NCI-H2029 (cell line): ENCODE data around the gene HOXC5.

Source experiments
- DNase-seq: peaks from one replicate; lab custom pipeline; 2025; lab: John Stamatoyannopoulos, UW

The HOXC5 gene

GRCh38 chr12:54019924-54020590, 12.8 kb upstream of the HOXC5 start:
- DNase-seq = no peak

GRCh38 chr12:54020591-54021405, 12.1 kb upstream of the HOXC5 start:
- no peak for DNase-seq

GRCh38 chr12:54021432-54022013, 11.3 kb upstream of the HOXC5 start:
- DNase-seq = no peak

GRCh38 chr12:54022960-54023884, 9.6 kb upstream of the HOXC5 start:
- DNase-seq = no peak

- no peak for DNase-seq
Observed at GRCh38 chr12:54024127-54024526, 8.7 kb upstream of the HOXC5 start.

GRCh38 chr12:54024581-54025305, 8.1 kb upstream of the HOXC5 start:
- DNase-seq = no peak

- no peak for DNase-seq
Observed at GRCh38 chr12:54025499-54026405, 7.1 kb upstream of the HOXC5 start.

- DNase-seq = no peak
Observed at GRCh38 chr12:54026640-54027441, 6.0 kb upstream of the HOXC5 start.

- no peak for DNase-seq
Observed at GRCh38 chr12:54027442-54027786, 5.4 kb upstream of the HOXC5 start.

- DNase-seq = no peak
Observed at GRCh38 chr12:54028314-54029201, 4.3 kb upstream of the HOXC5 start, which contains the start of gene HOXC6. TSS of gene HOXC6 (plus strand) at chr12:54028440. CDS start at chr12:54028522, 82 bp downstream.

GRCh38 chr12:54029529-54030441, 3.1 kb upstream of the HOXC5 start:
- no peak for DNase-seq

GRCh38 chr12:54030442-54030801, 2.4 kb upstream of the HOXC5 start:
- DNase-seq = no peak

GRCh38 chr12:54030889-54031471, 1.9 kb upstream of the HOXC5 start:
- no peak for DNase-seq

GRCh38 chr12:54031480-54031879, 1.4 kb upstream of the HOXC5 start:
- no peak for DNase-seq

- DNase-seq = no peak
Observed at GRCh38 chr12:54032086-54032619, 697 bp upstream of the HOXC5 start.

- no peak for DNase-seq
Observed at GRCh38 chr12:54033106-54033979, 493 bp downstream of the HOXC5 start.
